Parathyroid adenoma (tissue), 2 donors: ENCODE measurements around the gene STMN3.
"Not testable (repeated sequence)": the region's sequence is repeated elsewhere in the genome, so short reads cannot be mapped to it uniquely, and the experiment has no call there.

Source experiments
- H2AFZ ChIP-seq: fragments of 300-600 bp; sonication (generic); one replicate; pipeline ENCODE4 v1.7.0; 2017; ENCODE audit warnings: antibody characterized with exemption, mild to moderate bottlenecking
- H3K27ac ChIP-seq: fragments of 300-600 bp; sonication (generic); one replicate; pipeline ENCODE4 v1.7.0; 2017
- H3K27me3 ChIP-seq: fragments of 300-600 bp; sonication (generic); one replicate; pipeline ENCODE4 v1.7.0; 2017; ENCODE audit warnings: low read length; ENCODE audit not compliant: control insufficient read depth, insufficient read depth
- H3K36me3 ChIP-seq: fragments of 300-600 bp; sonication (generic); one replicate; pipeline ENCODE4 v1.7.0; 2017; ENCODE audit warnings: low read length; ENCODE audit not compliant: control insufficient read depth, insufficient read depth
- H3K4me1 ChIP-seq: fragments of 300-600 bp; sonication (generic); one replicate; pipeline ENCODE4 v1.7.0; 2017; ENCODE audit warnings: control low read depth
- H3K4me2 ChIP-seq: fragments of 300-600 bp; sonication (generic); one replicate; pipeline ENCODE4 v1.7.0; 2017; ENCODE audit warnings: low read length
- H3K4me3 ChIP-seq: fragments of 300-600 bp; sonication (generic); one replicate; pipeline ENCODE4 v1.7.0; 2017; ENCODE audit warnings: low read depth, low read length
- H3K79me2 ChIP-seq: fragments of 300-600 bp; sonication (generic); one replicate; pipeline ENCODE4 v1.7.0; 2017; ENCODE audit warnings: control low read depth
- H3K9ac ChIP-seq: fragments of 300-600 bp; sonication (generic); one replicate; pipeline ENCODE4 v1.7.0; 2017; ENCODE audit warnings: mild to moderate bottlenecking
- H3K9me3 ChIP-seq: fragments of 300-600 bp; sonication (generic); one replicate; pipeline ENCODE4 v1.7.0; 2017; ENCODE audit warnings: low read length; ENCODE audit not compliant: control insufficient read depth
- TF ChIP-seq, protein P1 (sequence below): fragments of 300-600 bp; sonication (generic); IDR thresholded peaks from one replicate; pipeline ENCODE4 v1.7.0; 2017; ENCODE audit warnings: antibody characterized with exemption, mild to moderate bottlenecking
- donor health status: primary hyperparathyroidism.

The STMN3 gene

DNA sequence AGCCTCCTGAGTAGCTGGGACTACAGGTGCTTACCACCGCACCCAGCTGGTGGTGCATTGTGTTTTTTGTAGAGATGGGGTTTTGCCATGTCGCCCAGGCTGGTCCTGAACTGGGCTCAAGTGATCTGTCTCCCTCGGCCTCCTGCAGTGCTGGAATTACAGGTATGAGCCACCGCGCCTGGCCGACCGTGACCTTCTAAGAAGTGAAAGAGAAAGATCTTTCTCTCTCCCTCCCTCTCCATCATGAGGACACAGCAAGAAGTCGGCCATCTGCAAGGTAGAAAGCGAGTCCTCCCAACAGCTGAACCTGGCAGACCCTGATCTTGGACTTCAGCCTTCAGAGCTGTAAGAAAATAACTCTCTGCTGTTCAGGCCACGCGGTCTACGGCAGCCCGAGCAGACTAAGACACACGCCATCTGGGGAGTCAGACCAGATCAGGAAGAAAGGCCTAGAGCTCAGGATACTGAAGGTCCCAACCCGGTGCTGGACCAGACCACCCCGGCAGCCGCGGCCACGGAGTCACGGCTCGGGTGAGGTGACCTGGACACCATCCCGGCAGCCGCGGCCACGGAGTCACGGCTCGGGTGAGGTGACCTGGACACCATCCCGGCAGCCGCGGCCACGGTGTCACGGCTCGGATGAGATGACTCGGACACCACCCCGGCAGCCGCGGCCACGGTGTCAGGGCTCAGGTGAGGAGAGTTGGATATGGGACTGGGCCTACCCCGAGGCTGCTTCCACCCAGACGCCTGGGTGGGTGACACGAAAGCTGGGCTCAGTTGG lies 35.9 kb downstream of the STMN3 start:
- Histone ChIP-seq H3K27ac (no peak overlapping the region), H3K4me2 (no peak overlapping the region), H3K9me3 (no peaks in the 10 kb centered on the region), H2AFZ (no peak overlapping the region), H3K27me3 (no peaks in the 10 kb centered on the region), H3K9ac (no peak overlapping the region), H3K4me3 (no peak overlapping the region), H3K36me3 (no peaks in the 10 kb centered on the region), H3K79me2 (peaks cover 31% of the 10 kb centered on the region), H3K4me1 (no peaks in the 10 kb centered on the region)
- TF ChIP-seq, protein P1, sequence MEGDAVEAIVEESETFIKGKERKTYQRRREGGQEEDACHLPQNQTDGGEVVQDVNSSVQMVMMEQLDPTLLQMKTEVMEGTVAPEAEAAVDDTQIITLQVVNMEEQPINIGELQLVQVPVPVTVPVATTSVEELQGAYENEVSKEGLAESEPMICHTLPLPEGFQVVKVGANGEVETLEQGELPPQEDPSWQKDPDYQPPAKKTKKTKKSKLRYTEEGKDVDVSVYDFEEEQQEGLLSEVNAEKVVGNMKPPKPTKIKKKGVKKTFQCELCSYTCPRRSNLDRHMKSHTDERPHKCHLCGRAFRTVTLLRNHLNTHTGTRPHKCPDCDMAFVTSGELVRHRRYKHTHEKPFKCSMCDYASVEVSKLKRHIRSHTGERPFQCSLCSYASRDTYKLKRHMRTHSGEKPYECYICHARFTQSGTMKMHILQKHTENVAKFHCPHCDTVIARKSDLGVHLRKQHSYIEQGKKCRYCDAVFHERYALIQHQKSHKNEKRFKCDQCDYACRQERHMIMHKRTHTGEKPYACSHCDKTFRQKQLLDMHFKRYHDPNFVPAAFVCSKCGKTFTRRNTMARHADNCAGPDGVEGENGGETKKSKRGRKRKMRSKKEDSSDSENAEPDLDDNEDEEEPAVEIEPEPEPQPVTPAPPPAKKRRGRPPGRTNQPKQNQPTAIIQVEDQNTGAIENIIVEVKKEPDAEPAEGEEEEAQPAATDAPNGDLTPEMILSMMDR: no peak

- not testable (repeated sequence) for H3K4me3 ChIP-seq, H3K4me1 ChIP-seq, H2AFZ ChIP-seq, H3K36me3 ChIP-seq, H3K27me3 ChIP-seq, H3K9ac ChIP-seq, H3K27ac ChIP-seq, H3K4me2 ChIP-seq, H3K9me3 ChIP-seq
- peaks cover 39% of the 10 kb centered on the region for H3K79me2 ChIP-seq
- TF ChIP-seq, protein P1: peak; percentile 22
Observed at GRCh38 chr20:63613863-63614594, 39.2 kb downstream of the STMN3 start.

DNA sequence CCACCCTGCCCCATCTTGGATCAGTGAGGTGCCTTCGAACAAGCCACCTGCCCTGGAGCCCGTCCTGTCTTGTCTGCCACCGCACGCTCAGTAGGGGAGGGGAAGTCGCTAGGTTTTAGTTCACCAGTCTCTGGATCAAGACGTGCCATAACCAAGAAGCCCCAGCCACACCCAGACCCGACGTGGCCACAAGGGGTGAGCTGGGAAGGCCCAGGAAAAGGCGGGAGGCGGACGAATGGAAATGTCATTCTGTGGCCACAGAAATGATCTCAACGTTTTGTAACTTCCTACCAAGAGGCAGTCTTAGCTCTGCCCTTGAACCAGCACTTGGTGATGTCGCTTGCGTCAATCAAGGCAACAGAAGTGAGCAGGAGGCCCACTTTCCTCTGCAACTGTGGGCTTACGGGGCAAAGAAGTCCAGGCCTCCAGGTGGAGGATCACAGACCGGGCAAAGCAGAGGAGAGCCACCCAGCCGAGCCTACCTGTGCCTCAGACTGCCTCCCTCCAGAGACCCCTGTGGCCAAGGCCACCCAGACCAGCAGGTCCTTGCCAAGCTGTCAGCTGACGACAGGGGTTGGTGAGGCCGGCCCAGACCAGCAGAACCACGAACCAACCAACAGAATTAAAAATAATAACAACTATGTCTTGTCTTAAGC lies 40.8 kb downstream of the STMN3 start:
- H2AFZ ChIP-seq: no peak overlapping the region
- peaks cover 38% of the 10 kb centered on the region for H3K79me2 ChIP-seq
- no peak overlapping the region for H3K27ac ChIP-seq
- H3K4me2 ChIP-seq: no peak overlapping the region
- no peaks in the 10 kb centered on the region for H3K27me3 ChIP-seq
- no peaks in the 10 kb centered on the region for H3K36me3 ChIP-seq
- no peaks in the 10 kb centered on the region for H3K4me1 ChIP-seq
- TF ChIP-seq, protein P1: no peak
- no peak overlapping the region for H3K9ac ChIP-seq
- no peak overlapping the region for H3K4me3 ChIP-seq
- H3K9me3 ChIP-seq: no peaks in the 10 kb centered on the region

DNA sequence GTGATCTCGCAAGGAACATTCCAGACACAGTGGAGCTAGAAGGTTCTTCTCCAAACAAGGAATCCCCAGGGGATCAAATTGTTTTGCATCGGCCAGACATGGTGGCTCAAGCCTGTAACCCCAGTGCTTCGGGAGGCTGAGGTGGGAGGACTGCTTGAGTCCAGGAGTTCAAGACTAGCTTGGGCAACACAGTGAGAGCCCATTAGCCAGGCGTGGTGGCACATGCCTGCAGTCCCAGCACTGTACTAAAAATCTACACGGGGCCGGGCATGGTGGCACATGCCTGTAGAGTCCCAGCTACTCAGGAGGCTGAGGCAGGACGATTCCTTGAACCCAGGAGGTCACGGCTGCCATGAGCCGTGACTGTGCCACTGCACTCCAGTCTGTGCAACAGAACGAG lies 41.6 kb downstream of the STMN3 start:
- H3K27me3 ChIP-seq: no peaks in the 10 kb centered on the region
- TF ChIP-seq, protein P1: no peak
- no peak overlapping the region for H2AFZ ChIP-seq
- no peak overlapping the region for H3K9ac ChIP-seq
- no peak overlapping the region for H3K4me3 ChIP-seq
- no peak overlapping the region for H3K4me2 ChIP-seq
- no peaks in the 10 kb centered on the region for H3K36me3 ChIP-seq
- no peak overlapping the region for H3K27ac ChIP-seq
- peaks cover 40% of the 10 kb centered on the region for H3K79me2 ChIP-seq
- no peaks in the 10 kb centered on the region for H3K9me3 ChIP-seq
- H3K4me1 ChIP-seq: no peaks in the 10 kb centered on the region
